GM12873 (cell line): ENCODE data around the gene EFCAB12.

Experiments used
- CTCF ChIP-seq: IDR thresholded peaks from 2 replicates; pipeline ENCODE4 v1.5.1; 2012; ENCODE audit warnings: low read depth, mild to moderate bottlenecking, moderate library complexity, low read length, control low read depth; ENCODE audit not compliant: insufficient read depth; ENCODE audit errors: missing control alignments

EFCAB12 gene

GRCh38 chr3:129371041-129371826 is 57.2 kb downstream of the EFCAB12 start:
- no peak for TF ChIP-seq CTCF

- no peak for TF ChIP-seq CTCF
Measured at GRCh38 chr3:129370248-129370964, 58.0 kb downstream of the EFCAB12 start.

GRCh38 chr3:129369711-129370110 is 58.7 kb downstream of the EFCAB12 start:
- TF ChIP-seq CTCF = no peak

- TF ChIP-seq CTCF = no peak
Measured at GRCh38 chr3:129367821-129368220, 60.6 kb downstream of the EFCAB12 start.

GRCh38 chr3:129366312-129366831 is 62.1 kb downstream of the EFCAB12 start:
- no peak for TF ChIP-seq CTCF

GRCh38 chr3:129365296-129366136 is 62.9 kb downstream of the EFCAB12 start:
- no peak for TF ChIP-seq CTCF
